ENCODE measurements around the gene SERPINB7. TPM values are rescaled to one million over a fixed set of nuclear protein-coding genes. Genes with fewer than 3 reads are reported as not detected.
"Not testable (repeated sequence)": the region's sequence is repeated elsewhere in the genome, so short reads cannot be mapped to it uniquely, and the experiment has no call there.

The SERPINB7 gene
- total and polyA plus RNA-seq, 2 of the 4 experiments (the other 2 are of a cell fraction), result 79.9 to 100 TPM

- dilution Hi-C loops (cut with HindIII; ENCODE audit: low sequenced_read_pairs, unreplicated experiment), result no loop called here
- DNase-seq (no peak), ATAC-seq (ENCODE audit: low read depth) (no peak)
These were observed 16.5 kb upstream of the SERPINB7 start for GRCh38 chr18:63758615-63759240.

GRCh38 chr18:63759786-63760185 is 15.4 kb upstream of the SERPINB7 start:
- in situ Hi-C loops (cut with MboI; ENCODE audit: low sequenced_read_pairs); CTCF ChIA-PET; H3K9me1 ChIP-seq (ENCODE audit: insufficient read depth, low read length); DNase-seq; POLR2A ChIA-PET (ENCODE audit: unreplicated experiment); H4K91ac ChIP-seq (ENCODE audit: insufficient read depth, low read depth, low read length); H3K4me3 ChIP-seq (ENCODE audit: insufficient read depth, low read depth, low read length); H2AFZ ChIP-seq (replicated peaks; ENCODE audit: low read length, poor library complexity); H3K18ac ChIP-seq (ENCODE audit: low read depth, low read length); H2BK120ac ChIP-seq (ENCODE audit: low read depth, low read length); dilution Hi-C loops (cut with HindIII; ENCODE audit: low sequenced_read_pairs, unreplicated experiment); H3K27me3 ChIP-seq (ENCODE audit: control insufficient read depth, insufficient read depth, low read length); H3K14ac ChIP-seq (replicated peaks; ENCODE audit: low read depth, low read length); H2BK20ac ChIP-seq (ENCODE audit: low read depth, low read length); H2BK5ac ChIP-seq (ENCODE audit: low read depth, low read length, poor library complexity, severe bottlenecking); ATAC-seq (ENCODE audit: low read depth); H3K4ac ChIP-seq (ENCODE audit: low read depth, low read length); H3K27ac ChIP-seq (ENCODE audit: insufficient read depth, low read length); H3K56ac ChIP-seq (ENCODE audit: extremely low read depth, insufficient read depth, low read length); H3K79me1 ChIP-seq (ENCODE audit: low read depth in 1 of 2, low read length in 2 of 2); H3K9ac ChIP-seq (ENCODE audit: low read depth, low read length); H3K23ac ChIP-seq (ENCODE audit: low read depth, low read length); H4K8ac ChIP-seq (ENCODE audit: low read depth in 2 of 2, low read length in 2 of 2); H3K4me1 ChIP-seq (ENCODE audit: control insufficient read depth, insufficient read depth, low read length); H2BK15ac ChIP-seq (ENCODE audit: low read depth, low read length); BruUV-seq (replicated peaks); H3K9me3 ChIP-seq (ENCODE audit: control insufficient read depth, insufficient read depth, low read length); H4K20me1 ChIP-seq (ENCODE audit: insufficient read depth, low read length); H3K4me2 ChIP-seq (ENCODE audit: low read depth, low read length); H4K5ac ChIP-seq (ENCODE audit: low read depth, low read length); H2AK9ac ChIP-seq (replicated peaks; ENCODE audit: low read depth, low read length, poor library complexity); H3K36me3 ChIP-seq (ENCODE audit: control insufficient read depth, insufficient read depth, low read length); H2AK5ac ChIP-seq (ENCODE audit: low read depth, low read length): not testable (repeated sequence)
- no CpG with 5 or more reads among the region's 2 CpGs for WGBS, 2 experiments (ENCODE audit: extremely low coverage in 2 of 2, insufficient read length in 1 of 2)
- intact Hi-C loops (cut with micrococcal nuclease), result loop anchor here (5.0 kb wide), 1 partner anchor 73 kb away; no protein-coding TSS in a partner anchor

More at GRCh38 chr18:63758615-63759240, 16.5 kb upstream of the SERPINB7 start:
- Histone ChIP-seq H2BK15ac (ENCODE audit: low read depth, low read length) (no peak overlapping the region), H3K9ac (ENCODE audit: low read depth, low read length) (no peak overlapping the region), H3K4ac (ENCODE audit: low read depth, low read length) (no peak overlapping the region), H3K4me1 (ENCODE audit: control insufficient read depth, insufficient read depth, low read length) (peaks cover 2% of the 10 kb centered on the region; the same call in 1 of the 2 replicates), H2AFZ (replicated peaks; ENCODE audit: low read length, poor library complexity) (no peak overlapping the region), H2BK5ac (ENCODE audit: low read depth, low read length, poor library complexity, severe bottlenecking) (no peak overlapping the region), H3K4me2 (ENCODE audit: low read depth, low read length) (no peak overlapping the region), H3K9me1 (ENCODE audit: insufficient read depth, low read length) (no peaks in the 10 kb centered on the region), H2AK5ac (ENCODE audit: low read depth, low read length) (no peak overlapping the region), H4K8ac (ENCODE audit: low read depth in 2 of 2, low read length in 2 of 2) (no peak overlapping the region), H3K14ac (replicated peaks; ENCODE audit: low read depth, low read length) (no peak overlapping the region), H3K9me3 (ENCODE audit: control insufficient read depth, insufficient read depth, low read length) (peaks cover 7% of the 10 kb centered on the region), H3K4me3 (ENCODE audit: insufficient read depth, low read depth, low read length) (no peak overlapping the region), H4K5ac (ENCODE audit: low read depth, low read length) (no peak overlapping the region), H2BK20ac (ENCODE audit: low read depth, low read length) (no peak overlapping the region), H3K23ac (ENCODE audit: low read depth, low read length) (no peak overlapping the region), H3K27ac (ENCODE audit: insufficient read depth, low read length) (no peak overlapping the region), H4K20me1 (ENCODE audit: insufficient read depth, low read length) (no peaks in the 10 kb centered on the region), H3K56ac (ENCODE audit: extremely low read depth, insufficient read depth, low read length) (no peak overlapping the region), H3K18ac (ENCODE audit: low read depth, low read length) (no peak overlapping the region), H3K36me3 (ENCODE audit: control insufficient read depth, insufficient read depth, low read length) (no peaks in the 10 kb centered on the region), H3K27me3 (ENCODE audit: control insufficient read depth, insufficient read depth, low read length) (no peaks in the 10 kb centered on the region), H4K91ac (ENCODE audit: insufficient read depth, low read depth, low read length) (no peak overlapping the region), H2BK120ac (ENCODE audit: low read depth, low read length) (no peak overlapping the region), H3K79me1 (ENCODE audit: low read depth in 1 of 2, low read length in 2 of 2) (no peaks in the 10 kb centered on the region), H2AK9ac (replicated peaks; ENCODE audit: low read depth, low read length, poor library complexity) (no peak overlapping the region)
- in situ Hi-C loops (cut with MboI; ENCODE audit: low sequenced_read_pairs), result no loop called here
- no peak for TF ChIP-seq SMC3 (IDR thresholded peaks at IDR 0.05; ENCODE audit: low read depth, low read length)
- no peak for TF ChIP-seq CHD1 (IDR thresholded peaks at IDR 0.05; ENCODE audit: low read depth, low read length)
- no peak for TF ChIP-seq MXI1 (IDR thresholded peaks at IDR 0.05; ENCODE audit: borderline replicate concordance, low read depth, low read length)
- no peak for TF ChIP-seq MAZ (IDR thresholded peaks at IDR 0.05; ENCODE audit: borderline replicate concordance, low read depth, low read length)
- TF ChIP-seq RAD21 (IDR thresholded peaks at IDR 0.05; ENCODE audit: low read length), result no peak
- no peak for TF ChIP-seq MAFK (IDR thresholded peaks at IDR 0.05; ENCODE audit: low read depth, low read length)
- TF ChIP-seq, protein P1, sequence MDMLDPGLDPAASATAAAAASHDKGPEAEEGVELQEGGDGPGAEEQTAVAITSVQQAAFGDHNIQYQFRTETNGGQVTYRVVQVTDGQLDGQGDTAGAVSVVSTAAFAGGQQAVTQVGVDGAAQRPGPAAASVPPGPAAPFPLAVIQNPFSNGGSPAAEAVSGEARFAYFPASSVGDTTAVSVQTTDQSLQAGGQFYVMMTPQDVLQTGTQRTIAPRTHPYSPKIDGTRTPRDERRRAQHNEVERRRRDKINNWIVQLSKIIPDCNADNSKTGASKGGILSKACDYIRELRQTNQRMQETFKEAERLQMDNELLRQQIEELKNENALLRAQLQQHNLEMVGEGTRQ (IDR thresholded peaks at IDR 0.05; ENCODE audit: low read depth, low read length), result no peak
- TF ChIP-seq RFX5 (IDR thresholded peaks at IDR 0.05; ENCODE audit: low read depth, low read length), result no peak
- no peak for TF ChIP-seq BHLHE40 (IDR thresholded peaks at IDR 0.05; ENCODE audit: low read depth, low read length)
- no peak for TF ChIP-seq FOS (IDR thresholded peaks at IDR 0.05; ENCODE audit: low read depth, low read length)
- no peak for TF ChIP-seq CEBPB (IDR thresholded peaks at IDR 0.05; ENCODE audit: low read depth, low read length)
- TF ChIP-seq RCOR1 (IDR thresholded peaks at IDR 0.05; ENCODE audit: insufficient replicate concordance, low read length), result no peak
- BruUV-seq (replicated peaks), result no TSS peak
- ChIA-PET POLR2A (ENCODE audit: unreplicated experiment) (no interaction called here), CTCF (interaction anchor here (1.4 kb wide), 1 partner anchor 18 kb away, joined by 3 read pairs; no protein-coding TSS in a partner anchor)
- intact Hi-C loops (cut with micrococcal nuclease), result no loop called here
- no CpG with 5 or more reads among the region's 3 CpGs for whole genome bisulfite sequencing, 2 experiments (ENCODE audit: extremely low coverage in 2 of 2, insufficient read length in 1 of 2)
